ENCODE results near the gene CEP192. TPM values are rescaled to one million over a fixed set of nuclear protein-coding genes. Genes with fewer than 3 reads are reported as not detected.

The CEP192 gene
- total and polyA plus RNA-seq, 10 of the 15 experiments (the other 5 are each of a cell fraction or from before 2014, with no cell fraction given) = 15.4 to 58.2 (median 29.6) TPM

DNA sequence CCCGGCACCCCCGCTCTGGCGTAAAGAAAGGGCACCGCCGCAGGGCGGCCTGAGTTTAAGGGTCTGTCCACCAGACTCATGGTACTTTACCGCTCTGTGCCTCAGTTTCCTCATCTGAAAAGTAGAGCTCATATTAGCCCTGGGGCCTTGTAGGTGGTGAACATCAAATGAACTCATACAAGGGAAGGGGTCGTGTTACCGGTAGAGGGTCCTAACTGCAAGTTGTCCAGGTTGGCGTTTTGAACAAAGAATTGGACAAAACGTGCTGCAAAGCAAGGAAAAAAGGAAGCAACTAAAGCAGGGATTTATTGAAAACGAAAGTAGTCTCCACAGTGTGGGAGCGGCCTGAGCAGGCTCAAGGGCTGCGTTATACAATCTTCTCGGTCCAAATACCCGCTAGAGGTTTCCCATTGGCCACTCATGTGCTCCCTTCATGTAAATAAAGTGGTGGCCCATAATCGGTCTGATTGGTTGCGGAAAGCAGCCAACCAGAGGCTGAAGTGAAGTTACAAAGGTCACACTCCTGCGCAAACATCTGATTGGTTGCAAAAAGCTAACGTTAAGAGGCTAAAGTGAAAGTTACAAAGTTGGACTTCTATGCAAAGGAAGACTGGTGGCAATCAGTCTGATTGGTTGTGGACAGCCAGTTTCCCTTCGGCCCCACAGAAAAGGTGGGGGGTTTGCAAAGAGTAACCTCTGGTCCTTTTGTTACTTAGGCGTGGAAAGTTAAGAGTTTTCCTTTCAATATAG is 146.7 kb downstream of the CEP192 start:
- CTCF ChIA-PET = interaction anchor here (1.8 kb wide), 1 partner anchor 22 kb away, joined by 12 read pairs; no protein-coding TSS in a partner anchor
- SMC1A ChIA-PET (ENCODE audit: uncharacterized antibody, unreplicated experiment) = interaction anchor here (3.3 kb wide), 1 partner anchor 21 kb away, joined by 9 read pairs; no protein-coding TSS in a partner anchor
- in situ Hi-C loops (cut with MboI) = no loop called here
- H3K4me1 ChIP-seq (ENCODE audit: control insufficient read depth, insufficient read depth, low read length) = peaks cover 12% of the 10 kb centered on the region
- H3K9ac ChIP-seq (ENCODE audit: control insufficient read depth, insufficient read depth, low read length) = peak overlapping the region; percentile 68
- ATAC-seq (peak; percentile 89), DNase-seq (ENCODE audit: low read depth, low spot score) (peak; percentile 77), FAIRE-seq (peak; percentile 84)
- POLR2A ChIA-PET = interaction anchor here (0.6 to 1.0 kb wide), 3 partner anchors 140 to 430 kb away, joined by 3 to 5 read pairs (median 4); no protein-coding TSS in a partner anchor
- no peaks in the 10 kb centered on the region for H3K79me2 ChIP-seq (ENCODE audit: control insufficient read depth, insufficient read depth, low read length)
- WGBS (ENCODE audit: insufficient coverage, insufficient replicate concordance, low lambda C conversion rate, missing lambda C conversion rate) = 8% methylated on average over 22 of the region's 22 CpGs
- peak overlapping the region; percentile 38 for H3K27ac ChIP-seq (ENCODE audit: control insufficient read depth, insufficient read depth)
- peak overlapping the region; percentile 83 for H3K4me2 ChIP-seq (ENCODE audit: control insufficient read depth, insufficient read depth)
- H3K4me3 ChIP-seq = peak overlapping the region; percentile 82
- no peaks in the 10 kb centered on the region for H4K20me1 ChIP-seq (ENCODE audit: control insufficient read depth, insufficient read depth)
- BruUV-seq (replicated peaks) = TSS peak; percentile 96
- H3K36me3 ChIP-seq (ENCODE audit: control insufficient read depth in 2 of 2, insufficient read depth in 2 of 2, low read length in 1 of 2) = no peaks in the 10 kb centered on the region
- intact Hi-C loops (cut with micrococcal nuclease; ENCODE audit: unreplicated experiment) = loop anchor here (5.0 kb wide), 1 partner anchor 146 kb away; the partner anchor contains the start of gene CEP192
- no peaks in the 10 kb centered on the region for H3K27me3 ChIP-seq (replicated peaks in 1 of 2; ENCODE audit: control insufficient read depth in 2 of 2, insufficient read depth in 2 of 2, low read length in 1 of 2)
- H3K9me3 ChIP-seq (replicated peaks; ENCODE audit: control insufficient read depth, insufficient read depth, low read length) = no peaks in the 10 kb centered on the region; the same call in 2 of the 3 replicates
- RAD21 ChIA-PET (ENCODE audit: unreplicated experiment) = interaction anchor here (2.1 kb wide), 1 partner anchor 21 kb away, joined by 10 read pairs; no protein-coding TSS in a partner anchor
- peak overlapping the region; percentile 88 for H2AFZ ChIP-seq (ENCODE audit: control insufficient read depth, low read depth, low read length)
- TF ChIP-seq ATF7 (IDR thresholded peaks at IDR 0.05; ENCODE audit: low read depth) (no peak), NRF1 (conservative IDR thresholded peaks at IDR 0.05; ENCODE audit: low read depth, low read length) (no peak), SREBF2 (IDR thresholded peaks at IDR 0.05; ENCODE audit: low read length) (no peak), PAX8 (IDR thresholded peaks at IDR 0.05) (no peak), TCF7 (IDR thresholded peaks at IDR 0.05; ENCODE audit: borderline replicate concordance) (no peak), RCOR1 (conservative IDR thresholded peaks at IDR 0.05; ENCODE audit: low read depth, low read length) (0 out of 2 replicates have a peak, but pooled peaks have one; percentile 62), SMARCA5 (IDR thresholded peaks at IDR 0.05) (peak; percentile 18; the same call in 1 of the 2 replicates), SMC3 (IDR thresholded peaks at IDR 0.05; ENCODE audit: borderline replicate concordance, low read length) (no peak), CEBPB (IDR thresholded peaks at IDR 0.05; ENCODE audit: borderline replicate concordance in 1 of 2, low read depth in 2 of 2, low read length in 2 of 2) (no peak), CHD1 (IDR thresholded peaks at IDR 0.05; ENCODE audit: low read depth, low read length) (no peak), BMI1 (IDR thresholded peaks at IDR 0.05; ENCODE audit: borderline replicate concordance) (peak; percentile 23; the same call in 1 of the 2 replicates), RBBP5 (conservative IDR thresholded peaks at IDR 0.05) (no peak), MYB (IDR thresholded peaks at IDR 0.05; ENCODE audit: borderline replicate concordance, low read depth, low read length) (no peak)
- TF ChIP-seq, protein P1, sequence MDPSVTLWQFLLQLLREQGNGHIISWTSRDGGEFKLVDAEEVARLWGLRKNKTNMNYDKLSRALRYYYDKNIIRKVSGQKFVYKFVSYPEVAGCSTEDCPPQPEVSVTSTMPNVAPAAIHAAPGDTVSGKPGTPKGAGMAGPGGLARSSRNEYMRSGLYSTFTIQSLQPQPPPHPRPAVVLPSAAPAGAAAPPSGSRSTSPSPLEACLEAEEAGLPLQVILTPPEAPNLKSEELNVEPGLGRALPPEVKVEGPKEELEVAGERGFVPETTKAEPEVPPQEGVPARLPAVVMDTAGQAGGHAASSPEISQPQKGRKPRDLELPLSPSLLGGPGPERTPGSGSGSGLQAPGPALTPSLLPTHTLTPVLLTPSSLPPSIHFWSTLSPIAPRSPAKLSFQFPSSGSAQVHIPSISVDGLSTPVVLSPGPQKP (IDR thresholded peaks at IDR 0.05; ENCODE audit: low read depth, low read length) = no peak
- TF ChIP-seq, protein P2, sequence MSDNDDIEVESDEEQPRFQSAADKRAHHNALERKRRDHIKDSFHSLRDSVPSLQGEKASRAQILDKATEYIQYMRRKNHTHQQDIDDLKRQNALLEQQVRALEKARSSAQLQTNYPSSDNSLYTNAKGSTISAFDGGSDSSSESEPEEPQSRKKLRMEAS (IDR thresholded peaks at IDR 0.05; ENCODE audit: low read depth, low read length) = 0 out of 2 replicates have a peak, but pooled peaks have one; percentile 21
- TF ChIP-seq, protein P3, sequence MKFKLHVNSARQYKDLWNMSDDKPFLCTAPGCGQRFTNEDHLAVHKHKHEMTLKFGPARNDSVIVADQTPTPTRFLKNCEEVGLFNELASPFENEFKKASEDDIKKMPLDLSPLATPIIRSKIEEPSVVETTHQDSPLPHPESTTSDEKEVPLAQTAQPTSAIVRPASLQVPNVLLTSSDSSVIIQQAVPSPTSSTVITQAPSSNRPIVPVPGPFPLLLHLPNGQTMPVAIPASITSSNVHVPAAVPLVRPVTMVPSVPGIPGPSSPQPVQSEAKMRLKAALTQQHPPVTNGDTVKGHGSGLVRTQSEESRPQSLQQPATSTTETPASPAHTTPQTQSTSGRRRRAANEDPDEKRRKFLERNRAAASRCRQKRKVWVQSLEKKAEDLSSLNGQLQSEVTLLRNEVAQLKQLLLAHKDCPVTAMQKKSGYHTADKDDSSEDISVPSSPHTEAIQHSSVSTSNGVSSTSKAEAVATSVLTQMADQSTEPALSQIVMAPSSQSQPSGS (IDR thresholded peaks at IDR 0.05; ENCODE audit: low read length) = no peak
- TF ChIP-seq, protein P4, sequence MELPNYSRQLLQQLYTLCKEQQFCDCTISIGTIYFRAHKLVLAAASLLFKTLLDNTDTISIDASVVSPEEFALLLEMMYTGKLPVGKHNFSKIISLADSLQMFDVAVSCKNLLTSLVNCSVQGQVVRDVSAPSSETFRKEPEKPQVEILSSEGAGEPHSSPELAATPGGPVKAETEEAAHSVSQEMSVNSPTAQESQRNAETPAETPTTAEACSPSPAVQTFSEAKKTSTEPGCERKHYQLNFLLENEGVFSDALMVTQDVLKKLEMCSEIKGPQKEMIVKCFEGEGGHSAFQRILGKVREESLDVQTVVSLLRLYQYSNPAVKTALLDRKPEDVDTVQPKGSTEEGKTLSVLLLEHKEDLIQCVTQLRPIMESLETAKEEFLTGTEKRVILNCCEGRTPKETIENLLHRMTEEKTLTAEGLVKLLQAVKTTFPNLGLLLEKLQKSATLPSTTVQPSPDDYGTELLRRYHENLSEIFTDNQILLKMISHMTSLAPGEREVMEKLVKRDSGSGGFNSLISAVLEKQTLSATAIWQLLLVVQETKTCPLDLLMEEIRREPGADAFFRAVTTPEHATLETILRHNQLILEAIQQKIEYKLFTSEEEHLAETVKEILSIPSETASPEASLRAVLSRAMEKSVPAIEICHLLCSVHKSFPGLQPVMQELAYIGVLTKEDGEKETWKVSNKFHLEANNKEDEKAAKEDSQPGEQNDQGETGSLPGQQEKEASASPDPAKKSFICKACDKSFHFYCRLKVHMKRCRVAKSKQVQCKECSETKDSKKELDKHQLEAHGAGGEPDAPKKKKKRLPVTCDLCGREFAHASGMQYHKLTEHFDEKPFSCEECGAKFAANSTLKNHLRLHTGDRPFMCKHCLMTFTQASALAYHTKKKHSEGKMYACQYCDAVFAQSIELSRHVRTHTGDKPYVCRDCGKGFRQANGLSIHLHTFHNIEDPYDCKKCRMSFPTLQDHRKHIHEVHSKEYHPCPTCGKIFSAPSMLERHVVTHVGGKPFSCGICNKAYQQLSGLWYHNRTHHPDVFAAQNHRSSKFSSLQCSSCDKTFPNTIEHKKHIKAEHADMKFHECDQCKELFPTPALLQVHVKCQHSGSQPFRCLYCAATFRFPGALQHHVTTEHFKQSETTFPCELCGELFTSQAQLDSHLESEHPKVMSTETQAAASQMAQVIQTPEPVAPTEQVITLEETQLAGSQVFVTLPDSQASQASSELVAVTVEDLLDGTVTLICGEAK (IDR thresholded peaks at IDR 0.05; ENCODE audit: borderline replicate concordance) = no peak; the same call in 1 of the 2 replicates
